RWPE1 (cell line): ENCODE results near the gene NT5DC1.

ENCODE experiments used
- CTCF ChIA-PET: fragments of 350-600 bp; sonication (Branson Sonifier 250); formaldehyde crosslinking; extraction: SDS; loops from one replicate; lab custom pipeline; 2021; lab: Yijun Ruan, JAX
- POLR2A ChIA-PET: fragments of 400-600 bp; formaldehyde crosslinking; extraction: SDS; loops from one replicate; lab custom pipeline; 2020; ENCODE audit warnings: antibody characterized with exemption; ENCODE audit not compliant: low non-redundant PET; lab: Yijun Ruan, JAX
- DNase-seq: peaks from one replicate; pipeline ENCODE4 v3.0.0; 2012; ENCODE audit warnings: low spot score
- H3K27ac ChIP-seq: fragments of 450-650 bp; 2 replicates; pipeline ENCODE4 v1.5.1; 2017
- TF ChIP-seq, protein P1 (sequence below): fragments of 450-650 bp; conservative IDR thresholded peaks from 2 replicates; pipeline ENCODE4 v1.5.1; 2017; ENCODE audit warnings: low read depth, mild to moderate bottlenecking

The NT5DC1 gene

DNA sequence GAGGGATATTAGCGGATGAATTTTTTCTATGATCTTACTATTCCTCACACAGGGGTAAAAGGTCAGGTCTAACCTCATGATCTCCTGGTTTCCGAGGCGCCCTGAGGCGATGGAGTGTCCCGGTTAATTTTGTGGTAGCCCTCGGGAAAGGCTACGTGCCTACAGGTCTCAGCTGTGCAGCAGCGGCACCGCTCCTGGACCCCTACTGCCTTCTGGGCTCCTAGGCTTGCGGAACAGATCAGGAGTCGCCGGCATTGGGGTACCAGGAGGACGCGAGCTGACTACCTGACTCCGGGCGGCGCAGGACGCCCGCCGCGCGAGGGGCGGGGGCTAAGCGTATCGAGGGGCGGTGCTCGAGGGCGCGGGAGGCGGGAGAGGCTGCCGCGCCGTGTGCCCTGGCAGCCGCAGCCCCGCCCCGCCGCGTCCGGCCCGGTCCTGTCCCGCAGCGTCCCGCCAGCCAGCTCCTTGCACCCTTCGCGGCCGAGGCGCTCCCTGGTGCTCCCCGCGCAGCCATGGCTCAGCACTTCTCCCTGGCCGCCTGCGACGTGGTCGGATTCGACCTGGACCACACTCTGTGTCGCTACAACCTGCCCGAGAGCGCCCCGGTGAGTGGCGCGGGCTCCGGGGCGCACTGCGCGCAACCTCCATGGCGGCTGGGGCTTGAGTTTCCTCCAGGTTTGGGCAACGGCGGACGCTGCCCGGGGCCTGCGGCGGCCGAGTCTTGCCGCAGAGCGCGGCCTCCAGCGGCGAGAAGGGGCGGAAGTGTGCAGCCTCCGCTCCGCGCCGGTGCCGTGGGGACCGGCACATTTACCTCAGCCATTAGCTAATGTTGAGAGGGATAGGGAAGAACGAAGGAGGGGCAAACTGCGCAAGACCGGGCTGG is at the start of gene NT5DC1:
NT5DC1 (plus strand) TSS at position 435 of the 883 bp plus-strand sequence; CDS start at position 513, 78 bp downstream.
- POLR2A ChIA-PET = interaction anchor here (0.5 to 1.3 kb wide), 3 partner anchors 11 to 40 kb away, joined by 4 to 8 read pairs (median 6); partner anchors contain the start of gene FRK
- TF ChIP-seq, protein P1, sequence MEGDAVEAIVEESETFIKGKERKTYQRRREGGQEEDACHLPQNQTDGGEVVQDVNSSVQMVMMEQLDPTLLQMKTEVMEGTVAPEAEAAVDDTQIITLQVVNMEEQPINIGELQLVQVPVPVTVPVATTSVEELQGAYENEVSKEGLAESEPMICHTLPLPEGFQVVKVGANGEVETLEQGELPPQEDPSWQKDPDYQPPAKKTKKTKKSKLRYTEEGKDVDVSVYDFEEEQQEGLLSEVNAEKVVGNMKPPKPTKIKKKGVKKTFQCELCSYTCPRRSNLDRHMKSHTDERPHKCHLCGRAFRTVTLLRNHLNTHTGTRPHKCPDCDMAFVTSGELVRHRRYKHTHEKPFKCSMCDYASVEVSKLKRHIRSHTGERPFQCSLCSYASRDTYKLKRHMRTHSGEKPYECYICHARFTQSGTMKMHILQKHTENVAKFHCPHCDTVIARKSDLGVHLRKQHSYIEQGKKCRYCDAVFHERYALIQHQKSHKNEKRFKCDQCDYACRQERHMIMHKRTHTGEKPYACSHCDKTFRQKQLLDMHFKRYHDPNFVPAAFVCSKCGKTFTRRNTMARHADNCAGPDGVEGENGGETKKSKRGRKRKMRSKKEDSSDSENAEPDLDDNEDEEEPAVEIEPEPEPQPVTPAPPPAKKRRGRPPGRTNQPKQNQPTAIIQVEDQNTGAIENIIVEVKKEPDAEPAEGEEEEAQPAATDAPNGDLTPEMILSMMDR = peak; percentile 41
- peak; percentile 88 for DNase-seq
- CTCF ChIA-PET = interaction anchor here (0.6 to 1.4 kb wide), 9 partner anchors 11 to 1574 kb away, joined by 3 to 8 read pairs (median 4); no protein-coding TSS in a partner anchor
- H3K27ac ChIP-seq = peak within 1 kb of the TSS; percentile 95

DNA sequence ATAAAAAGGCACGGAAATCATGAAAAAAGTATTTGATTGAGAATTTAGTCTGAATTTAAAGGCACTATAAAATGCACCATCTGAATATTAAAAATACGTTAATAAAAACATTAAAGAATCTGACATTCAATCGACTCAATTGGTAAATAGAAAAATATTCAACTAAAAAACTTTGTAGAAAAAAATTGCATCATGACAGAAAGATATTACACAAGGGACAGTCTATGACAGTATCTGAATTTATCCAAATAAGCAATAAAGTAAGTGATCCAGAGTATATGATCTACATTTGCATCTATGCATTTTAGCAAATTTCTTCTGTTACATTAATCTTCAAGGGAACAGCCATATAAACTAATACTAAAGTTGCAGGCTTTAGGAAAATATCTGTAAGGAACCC is 49.4 kb upstream of the NT5DC1 start:
- no peak overlapping the region for H3K27ac ChIP-seq
- POLR2A ChIA-PET = no interaction called here
- no peak for DNase-seq
- CTCF ChIA-PET = interaction anchor here (0.6 to 1.4 kb wide), 3 partner anchors 9 to 719 kb away, joined by 3 to 8 read pairs (median 4); partner anchors contain the start of gene FRK
- TF ChIP-seq, protein P1 = no peak

DNA sequence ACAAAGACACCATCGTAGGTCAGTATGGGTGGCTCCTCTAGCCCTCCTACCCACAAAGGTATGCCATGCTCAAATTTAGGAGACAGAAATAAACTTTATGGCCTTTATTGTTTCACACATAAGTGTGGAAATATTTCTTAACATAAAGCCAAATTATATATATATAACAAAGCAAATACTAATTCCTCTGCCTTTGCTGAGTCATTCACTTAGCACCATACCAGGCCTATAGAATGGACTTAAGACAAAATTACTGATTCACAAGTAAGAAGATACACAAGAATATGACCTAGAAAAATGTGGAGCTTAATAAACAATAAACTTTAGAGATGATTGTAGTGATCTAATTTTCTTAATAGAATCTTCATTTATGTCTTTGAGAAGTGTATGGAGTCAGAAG is 45.1 kb upstream of the NT5DC1 start:
- TF ChIP-seq, protein P1 = no peak
- H3K27ac ChIP-seq = no peak overlapping the region
- DNase-seq = no peak
- ChIA-PET POLR2A (no interaction called here), CTCF (interaction anchor here (0.6 kb wide), 1 partner anchor 21 kb away, joined by 3 read pairs; no protein-coding TSS in a partner anchor)

DNA sequence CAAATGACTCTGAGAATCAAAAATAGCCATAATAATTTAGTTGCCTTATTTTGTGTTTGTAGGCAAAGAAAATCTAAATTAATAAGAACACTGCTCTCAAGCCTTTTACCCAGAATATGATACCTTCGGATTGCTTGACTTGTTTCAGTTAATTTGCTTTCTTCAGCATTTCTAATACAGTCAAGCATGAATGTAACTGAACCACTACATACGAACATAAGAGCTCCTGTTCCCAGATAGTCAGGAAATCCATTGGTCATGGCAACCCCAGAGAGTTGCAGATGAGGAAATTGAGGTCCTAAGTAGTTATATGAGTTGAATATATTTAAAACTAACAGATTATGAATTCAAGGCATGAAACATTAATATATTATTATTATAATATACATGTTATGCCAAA is 42.9 kb upstream of the NT5DC1 start:
- DNase-seq = no peak
- ChIA-PET POLR2A (no interaction called here), CTCF (no interaction called here)
- no peak overlapping the region for H3K27ac ChIP-seq
- TF ChIP-seq, protein P1 = no peak

DNA sequence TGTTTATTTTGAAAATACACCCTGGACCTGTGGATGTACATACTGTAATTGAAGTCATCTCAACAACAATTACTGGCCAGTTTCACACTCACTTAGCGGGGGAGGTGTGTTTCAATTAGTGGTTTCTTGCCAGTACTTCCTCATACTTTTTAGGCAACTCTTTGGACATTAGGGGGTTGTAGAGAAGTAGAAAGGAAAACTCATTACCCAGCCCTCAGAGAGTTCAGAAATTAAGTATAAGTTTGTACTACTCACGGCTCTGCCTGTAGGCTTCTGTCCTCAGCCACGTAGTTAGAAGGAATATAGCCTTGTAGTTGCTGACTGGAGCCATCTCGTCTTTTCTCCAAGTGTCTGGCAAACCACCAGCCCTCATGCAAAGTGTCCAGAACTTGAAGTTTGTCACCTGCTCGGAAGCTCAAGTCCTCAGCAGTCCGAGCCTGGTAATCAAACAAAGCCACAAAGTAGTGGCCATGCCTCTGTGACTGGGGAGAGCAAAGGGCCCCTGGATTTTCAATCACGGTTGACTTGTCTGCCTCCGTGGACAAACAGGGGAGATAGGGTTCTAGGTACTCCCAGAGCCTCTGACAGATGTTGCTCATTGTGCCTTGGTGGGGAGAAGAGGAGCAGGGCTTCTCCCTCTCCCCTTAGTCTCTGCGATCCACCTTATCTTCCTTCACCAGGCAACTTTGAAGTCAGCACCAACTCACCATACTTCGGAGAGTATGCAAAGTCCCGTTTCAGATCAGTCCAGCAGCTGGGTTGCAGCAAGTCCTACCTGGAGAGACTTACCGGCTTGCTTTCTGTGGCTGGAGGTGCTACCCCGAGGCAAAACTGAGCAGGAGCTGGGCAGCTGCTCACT is 40.7 kb upstream of the NT5DC1 start:
- CTCF ChIA-PET = interaction anchor here (0.7 to 1.7 kb wide), 6 partner anchors 8 to 71 kb away, joined by 3 to 8 read pairs (median 4); no protein-coding TSS in a partner anchor
- H3K27ac ChIP-seq = peak overlapping the region; percentile 32; the same call in 1 of the 2 replicates
- TF ChIP-seq, protein P1 = no peak
- POLR2A ChIA-PET = interaction anchor here (1.1 kb wide), 1 partner anchor 41 kb away, joined by 6 read pairs; the partner anchor contains the start of gene NT5DC1
- DNase-seq = peak; percentile 28
